HepG2 (cell line): ENCODE data around the gene TRIAP1. TPM values are rescaled to one million over a fixed set of nuclear protein-coding genes. Genes with fewer than 3 reads are reported as not detected.
A peak's percentile ranks its signal among the peaks of the same experiment; 100 is the strongest.

Experiments used
- BCL3 ChIP-seq: sonication (generic); formaldehyde crosslinking; IDR thresholded peaks from 2 replicates; pipeline ENCODE4 v1.5.1; 2020; ENCODE audit warnings: mild to moderate bottlenecking, missing genetic modification reagents, moderate library complexity
- CBX2 ChIP-seq, 2 experiments: fragments of 200-600 bp in 1 of 2; sonication (generic); formaldehyde crosslinking in 1 of 2; IDR thresholded peaks; 2 replicates each; pipeline versions ENCODE4 v1.7.0 to v1.8.1; 2018 to 2022; ENCODE audit warnings: low read depth in 2 of 2, low read length in 1 of 2, mild to moderate bottlenecking in 1 of 2, missing genetic modification reagents in 1 of 2
- CEBPB ChIP-seq: IDR thresholded peaks from 2 replicates; pipeline ENCODE4 v1.6.1; 2011; ENCODE audit warnings: low read depth, low read length, improper control_type of control experiment, borderline replicate concordance
- ELF3 ChIP-seq: IDR thresholded peaks from 2 replicates; pipeline ENCODE4 v1.6.1; 2016; ENCODE audit warnings: missing genetic modification reagents, missing compliant biosample characterization
- ETV5 ChIP-seq: IDR thresholded peaks from 2 replicates; pipeline ENCODE4 v1.6.1; 2018; ENCODE audit warnings: missing biosample characterization, missing genetic modification reagents, inconsistent platforms, borderline replicate concordance
- HMGA1 ChIP-seq: sonication (generic); formaldehyde crosslinking; conservative IDR thresholded peaks from 2 replicates; pipeline ENCODE4 v1.4.0; 2020; ENCODE audit warnings: missing genetic modification reagents
- HNF4G ChIP-seq, 2 experiments: sonication (generic) in 1 of 2; formaldehyde crosslinking in 1 of 2; IDR thresholded peaks; 2 replicates each; pipeline versions ENCODE4 v1.4.0 to v1.6.1; 2011 to 2020; ENCODE audit warnings: borderline replicate concordance in 2 of 2, low read depth in 2 of 2, mild to moderate bottlenecking in 2 of 2, low read length in 1 of 2, missing genetic modification reagents in 1 of 2, moderate library complexity in 1 of 2
- KDM5B ChIP-seq: sonication (generic); formaldehyde crosslinking; IDR thresholded peaks from 2 replicates; pipeline ENCODE4 v1.4.0; 2020; ENCODE audit warnings: missing genetic modification reagents, mild to moderate bottlenecking, borderline replicate concordance
- PCBP1 ChIP-seq: fragments of 200-400 bp; formaldehyde crosslinking; IDR thresholded peaks from 2 replicates; pipeline ENCODE4 v1.6.1; 2017; ENCODE audit warnings: mild to moderate bottlenecking, low read depth, low read length, borderline replicate concordance
- RORA ChIP-seq: sonication (generic); formaldehyde crosslinking; IDR thresholded peaks from 2 replicates; pipeline ENCODE4 v1.5.0; 2020; ENCODE audit warnings: mild to moderate bottlenecking, missing genetic modification reagents, moderate library complexity
- SP2 ChIP-seq: sonication (generic); formaldehyde crosslinking; IDR thresholded peaks from 2 replicates; pipeline ENCODE4 v1.5.1; 2020; ENCODE audit warnings: mild to moderate bottlenecking, missing genetic modification reagents
- ZFP36 ChIP-seq: fragments of 150-350 bp; IDR thresholded peaks from 2 replicates; pipeline ENCODE4 v1.6.1; 2018; ENCODE audit warnings: borderline replicate concordance, low read length, low read depth; ENCODE audit not compliant: partially characterized antibody
- ZNF10 ChIP-seq: sonication (generic); formaldehyde crosslinking; IDR thresholded peaks from 2 replicates; pipeline ENCODE4 v1.4.0; 2020; ENCODE audit warnings: mild to moderate bottlenecking, low read depth, missing genetic modification reagents, borderline replicate concordance
- ZNF232 ChIP-seq: sonication (generic); formaldehyde crosslinking; IDR thresholded peaks from 2 replicates; pipeline ENCODE4 v1.4.0; 2020; ENCODE audit warnings: missing genetic modification reagents, borderline replicate concordance
- ZNF337 ChIP-seq: sonication (generic); formaldehyde crosslinking; IDR thresholded peaks from 2 replicates; pipeline ENCODE4 v1.5.1; 2020; ENCODE audit warnings: missing genetic modification reagents, low read depth, mild to moderate bottlenecking, borderline replicate concordance
- ZNF468 ChIP-seq: sonication (generic); formaldehyde crosslinking; IDR thresholded peaks from 2 replicates; pipeline ENCODE4 v1.8.0; 2022; ENCODE audit warnings: mild to moderate bottlenecking, moderate library complexity, missing genetic modification reagents
- ZNF564 ChIP-seq: sonication (generic); formaldehyde crosslinking; IDR thresholded peaks from 2 replicates; pipeline ENCODE4 v1.8.1; 2023; ENCODE audit warnings: mild to moderate bottlenecking, missing genetic modification reagents
- polyA plus RNA-seq, 8 experiments: library from polyadenylated mRNA; depleted of rRNA in 3 of 8; stranded (reverse) in 7 of 8; unstranded in 1 of 8; fragments of >200 nt; fragmentation: Illumina TruSeq in 4 of 8; extraction: Trizol in 4 of 8; gene quantifications; 2 replicates each; pipeline versions ENCODE4 v1.2.1 to v1.2.3, GENCODE V29; 2011 to 2016; ENCODE audit warnings: low read depth in 4 of 8, missing spikeins in 1 of 8, mixed read lengths in 1 of 8; ENCODE audit not compliant: insufficient read depth in 1 of 8
- total RNA-seq, 5 experiments: library from RNA; depleted of rRNA; stranded (reverse); fragments of >200 nt; fragmentation: Illumina TruSeq; extraction: Trizol; gene quantifications; 2 replicates each; pipeline ENCODE4 v1.2.3, GENCODE V29; 2016; ENCODE audit warnings: low read depth in 1 of 5
- TF ChIP-seq, protein P1 (sequence below): sonication (generic); formaldehyde crosslinking; IDR thresholded peaks from 2 replicates; pipeline ENCODE4 v1.4.0; 2020; ENCODE audit warnings: missing genetic modification reagents, mild to moderate bottlenecking, borderline replicate concordance
- TF ChIP-seq, protein P2 (sequence below): sonication (generic); formaldehyde crosslinking; conservative IDR thresholded peaks from 2 replicates; pipeline ENCODE4 v1.8.0; 2022; ENCODE audit warnings: mild to moderate bottlenecking, moderate library complexity, missing genetic modification reagents
- TF ChIP-seq, protein P3 (sequence below): sonication (generic); formaldehyde crosslinking; IDR thresholded peaks from 2 replicates; pipeline ENCODE4 v1.4.0; 2020; ENCODE audit warnings: mild to moderate bottlenecking, missing genetic modification reagents, borderline replicate concordance

Gene TRIAP1
- total and polyA plus RNA-seq, 2 of the 13 experiments (the other 11 are each of a cell fraction or from before 2014, with no cell fraction given), result 55.0 to 117 TPM

DNA sequence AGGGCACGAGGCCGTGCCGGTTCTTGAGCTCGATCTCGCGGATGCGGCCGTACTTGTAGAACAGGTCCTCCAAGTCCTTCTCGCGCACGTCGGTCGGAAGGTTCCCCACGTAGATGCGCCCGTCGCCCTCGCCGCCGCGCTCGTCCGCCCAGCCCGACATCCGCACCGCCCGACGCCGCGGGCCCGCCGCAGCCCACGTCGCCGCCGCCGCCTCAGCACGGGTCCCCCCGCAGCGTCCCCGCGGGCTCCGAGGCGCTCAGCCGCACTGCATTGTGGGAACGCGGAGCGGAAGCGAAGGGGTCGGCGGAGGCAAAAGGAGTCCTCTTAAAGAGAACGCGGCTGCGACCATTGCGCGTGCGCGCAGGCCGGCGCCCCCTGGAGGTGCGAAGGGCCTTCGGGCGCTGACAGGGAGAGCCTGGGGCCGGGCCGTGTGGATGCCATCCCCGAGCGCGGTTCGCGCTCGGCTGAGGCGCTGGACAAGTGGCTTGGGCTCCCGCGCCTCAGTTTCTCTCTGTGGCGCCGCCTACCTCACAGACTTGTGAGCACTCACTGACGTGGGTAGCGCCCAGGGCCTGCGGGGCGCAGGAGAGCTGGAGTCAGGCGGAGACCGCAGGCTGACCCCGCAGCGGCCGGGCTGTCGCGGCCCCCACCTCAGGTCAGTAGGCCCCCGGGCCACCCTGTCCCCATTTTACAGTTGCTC lies 23.4 kb upstream of the TRIAP1 start, which contains the start of gene SRSF9 (continued):
- TF ChIP-seq ZNF564 (CRISPR knock-in tag), result no peak
- TF ChIP-seq CBX2 (IDR thresholded peaks at IDR 0.05; ENCODE audit: low read depth, low read length), result no peak
- no peak for TF ChIP-seq CBX2 (CRISPR knock-in tag; IDR thresholded peaks at IDR 0.05; ENCODE audit: low read depth)
- TF ChIP-seq ZNF232 (CRISPR knock-in tag), result no peak
- no peak for TF ChIP-seq SP2 (CRISPR knock-in tag)
- peak; percentile 62 for TF ChIP-seq ELF3 (CRISPR knock-in tag)
- no peak for TF ChIP-seq RORA (CRISPR knock-in tag)
- TF ChIP-seq, protein P1, sequence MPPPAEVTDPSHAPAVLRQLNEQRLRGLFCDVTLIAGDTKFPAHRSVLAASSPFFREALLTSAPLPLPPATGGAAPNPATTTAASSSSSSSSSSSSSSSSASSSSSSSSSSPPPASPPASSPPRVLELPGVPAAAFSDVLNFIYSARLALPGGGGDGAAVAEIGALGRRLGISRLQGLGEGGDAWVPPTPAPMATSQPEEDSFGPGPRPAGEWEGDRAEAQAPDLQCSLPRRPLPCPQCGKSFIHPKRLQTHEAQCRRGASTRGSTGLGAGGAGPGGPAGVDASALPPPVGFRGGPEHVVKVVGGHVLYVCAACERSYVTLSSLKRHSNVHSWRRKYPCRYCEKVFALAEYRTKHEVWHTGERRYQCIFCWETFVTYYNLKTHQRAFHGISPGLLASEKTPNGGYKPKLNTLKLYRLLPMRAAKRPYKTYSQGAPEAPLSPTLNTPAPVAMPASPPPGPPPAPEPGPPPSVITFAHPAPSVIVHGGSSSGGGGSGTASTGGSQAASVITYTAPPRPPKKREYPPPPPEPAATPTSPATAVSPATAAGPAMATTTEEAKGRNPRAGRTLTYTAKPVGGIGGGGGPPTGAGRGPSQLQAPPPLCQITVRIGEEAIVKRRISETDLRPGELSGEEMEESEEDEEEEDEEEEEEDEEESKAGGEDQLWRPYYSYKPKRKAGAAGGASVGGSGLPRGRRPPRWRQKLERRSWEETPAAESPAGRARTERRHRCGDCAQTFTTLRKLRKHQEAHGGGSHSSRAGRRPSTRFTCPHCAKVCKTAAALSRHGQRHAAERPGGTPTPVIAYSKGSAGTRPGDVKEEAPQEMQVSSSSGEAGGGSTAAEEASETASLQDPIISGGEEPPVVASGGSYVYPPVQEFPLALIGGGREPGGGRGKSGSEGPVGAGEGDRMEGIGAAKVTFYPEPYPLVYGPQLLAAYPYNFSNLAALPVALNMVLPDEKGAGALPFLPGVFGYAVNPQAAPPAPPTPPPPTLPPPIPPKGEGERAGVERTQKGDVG (CRISPR knock-in tag), result no peak
- TF ChIP-seq ZNF337 (CRISPR knock-in tag), result 0 out of 2 replicates have a peak, but pooled peaks have one; percentile 71
- peak; percentile 94 for TF ChIP-seq BCL3
- TF ChIP-seq, protein P2, sequence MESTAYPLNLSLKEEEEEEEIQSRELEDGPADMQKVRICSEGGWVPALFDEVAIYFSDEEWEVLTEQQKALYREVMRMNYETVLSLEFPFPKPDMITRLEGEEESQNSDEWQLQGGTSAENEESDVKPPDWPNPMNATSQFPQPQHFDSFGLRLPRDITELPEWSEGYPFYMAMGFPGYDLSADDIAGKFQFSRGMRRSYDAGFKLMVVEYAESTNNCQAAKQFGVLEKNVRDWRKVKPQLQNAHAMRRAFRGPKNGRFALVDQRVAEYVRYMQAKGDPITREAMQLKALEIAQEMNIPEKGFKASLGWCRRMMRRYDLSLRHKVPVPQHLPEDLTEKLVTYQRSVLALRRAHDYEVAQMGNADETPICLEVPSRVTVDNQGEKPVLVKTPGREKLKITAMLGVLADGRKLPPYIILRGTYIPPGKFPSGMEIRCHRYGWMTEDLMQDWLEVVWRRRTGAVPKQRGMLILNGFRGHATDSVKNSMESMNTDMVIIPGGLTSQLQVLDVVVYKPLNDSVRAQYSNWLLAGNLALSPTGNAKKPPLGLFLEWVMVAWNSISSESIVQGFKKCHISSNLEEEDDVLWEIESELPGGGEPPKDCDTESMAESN (CRISPR knock-in tag), result peak; percentile 56; the same call in 1 of the 2 replicates
- TF ChIP-seq KDM5B (CRISPR knock-in tag), result peak; percentile 65; the same call in 1 of the 2 replicates
- peak; percentile 92 for TF ChIP-seq ETV5 (CRISPR knock-in tag)
- no peak for TF ChIP-seq ZFP36
- TF ChIP-seq CEBPB, result no peak
- TF ChIP-seq PCBP1, result no peak
- no peak for TF ChIP-seq HMGA1 (CRISPR knock-in tag)
- TF ChIP-seq, protein P3, sequence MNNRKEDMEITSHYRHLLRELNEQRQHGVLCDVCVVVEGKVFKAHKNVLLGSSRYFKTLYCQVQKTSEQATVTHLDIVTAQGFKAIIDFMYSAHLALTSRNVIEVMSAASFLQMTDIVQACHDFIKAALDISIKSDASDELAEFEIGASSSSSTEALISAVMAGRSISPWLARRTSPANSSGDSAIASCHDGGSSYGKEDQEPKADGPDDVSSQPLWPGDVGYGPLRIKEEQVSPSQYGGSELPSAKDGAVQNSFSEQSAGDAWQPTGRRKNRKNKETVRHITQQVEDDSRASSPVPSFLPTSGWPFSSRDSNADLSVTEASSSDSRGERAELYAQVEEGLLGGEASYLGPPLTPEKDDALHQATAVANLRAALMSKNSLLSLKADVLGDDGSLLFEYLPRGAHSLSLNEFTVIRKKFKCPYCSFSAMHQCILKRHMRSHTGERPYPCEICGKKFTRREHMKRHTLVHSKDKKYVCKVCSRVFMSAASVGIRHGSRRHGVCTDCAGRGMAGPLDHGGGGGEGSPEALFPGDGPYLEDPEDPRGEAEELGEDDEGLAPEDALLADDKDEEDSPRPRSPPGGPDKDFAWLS (CRISPR knock-in tag), result no peak
- no peak for TF ChIP-seq HNF4G (IDR thresholded peaks at IDR 0.05; ENCODE audit: borderline replicate concordance, low read depth, low read length)
- no peak for TF ChIP-seq HNF4G (CRISPR knock-in tag; IDR thresholded peaks at IDR 0.05; ENCODE audit: borderline replicate concordance, low read depth)
- no peak for TF ChIP-seq ZNF10 (CRISPR knock-in tag)
- no peak for TF ChIP-seq ZNF468 (CRISPR knock-in tag)
